ENCODE results near the gene EBF3. TPM values are rescaled to one million over a fixed set of nuclear protein-coding genes. Genes with fewer than 3 reads are reported as not detected.

The EBF3 gene
- total RNA-seq, 2 experiments from 2014 or later, result not detected

- POLR2A ChIA-PET, result no interaction called here
- CTCF ChIA-PET, result no interaction called here
These were observed 29.7 kb downstream of the EBF3 start for GRCh38 chr10:129934196-129934925.

DNA sequence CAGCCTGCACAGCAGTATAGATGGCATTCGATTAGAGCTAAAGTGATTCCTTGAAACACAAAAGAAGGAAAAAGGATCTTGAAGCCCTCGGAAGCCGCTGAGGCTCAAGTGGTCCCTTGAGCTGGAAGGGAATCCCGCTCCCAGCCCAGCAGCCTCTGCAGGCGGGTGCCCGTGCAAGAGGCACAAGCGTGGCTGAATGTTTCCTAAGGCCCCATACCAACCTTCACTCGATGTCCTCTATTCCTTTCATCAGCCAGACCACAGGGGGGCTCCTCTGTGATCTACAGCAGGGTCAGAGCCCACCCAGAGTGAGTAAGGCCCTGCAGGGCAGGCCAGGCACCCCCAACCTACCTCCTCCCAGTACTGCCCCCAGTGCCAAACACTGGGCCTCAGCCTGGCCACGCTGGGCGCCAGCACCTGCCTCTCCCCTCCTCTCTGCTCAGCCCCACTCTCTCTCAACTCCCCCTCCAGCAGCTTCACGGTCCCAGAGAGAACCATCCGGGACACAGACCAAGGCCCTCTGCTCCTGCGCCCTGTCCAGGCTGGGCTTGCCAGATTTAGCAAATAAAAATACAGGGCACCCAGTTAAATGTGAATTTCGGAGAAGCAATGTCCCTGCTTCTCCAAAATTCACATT lies 30.5 kb downstream of the EBF3 start:
- Mint-ChIP-seq H3K27me3 (no peaks in the 10 kb centered on the region), H3K4me1 (ENCODE audit: low read depth) (no peaks in the 10 kb centered on the region), H3K9me3 (no peaks in the 10 kb centered on the region), H3K36me3 (ENCODE audit: low read depth) (no peaks in the 10 kb centered on the region), H3K27ac (no peak overlapping the region), H3K4me3 (no peak overlapping the region)
- intact Hi-C loops (cut with DNase I, micrococcal nuclease), result no loop called here
- Histone ChIP-seq H3K27me3 (ENCODE audit: control insufficient read depth in 1 of 2, insufficient read depth in 2 of 2, low read length in 2 of 2) (peaks cover 0 to 4% of the 10 kb centered on the region in 2 experiments), H3K36me3 (ENCODE audit: insufficient read depth, low read length) (no peaks in the 10 kb centered on the region), H3K9me3 (ENCODE audit: control insufficient read depth in 1 of 2, insufficient read depth in 1 of 2, low read length in 2 of 2) (no peaks in the 10 kb centered on the region), H3K27ac (ENCODE audit: low read depth in 1 of 2, low read length in 2 of 2) (no peak overlapping the region), H3K4me3 (ENCODE audit: low read length) (no peak overlapping the region), H3K4me1 (ENCODE audit: insufficient read depth, low read length) (no peaks in the 10 kb centered on the region)
- POLR2A ChIA-PET, result no interaction called here
- TF ChIP-seq, protein P1, sequence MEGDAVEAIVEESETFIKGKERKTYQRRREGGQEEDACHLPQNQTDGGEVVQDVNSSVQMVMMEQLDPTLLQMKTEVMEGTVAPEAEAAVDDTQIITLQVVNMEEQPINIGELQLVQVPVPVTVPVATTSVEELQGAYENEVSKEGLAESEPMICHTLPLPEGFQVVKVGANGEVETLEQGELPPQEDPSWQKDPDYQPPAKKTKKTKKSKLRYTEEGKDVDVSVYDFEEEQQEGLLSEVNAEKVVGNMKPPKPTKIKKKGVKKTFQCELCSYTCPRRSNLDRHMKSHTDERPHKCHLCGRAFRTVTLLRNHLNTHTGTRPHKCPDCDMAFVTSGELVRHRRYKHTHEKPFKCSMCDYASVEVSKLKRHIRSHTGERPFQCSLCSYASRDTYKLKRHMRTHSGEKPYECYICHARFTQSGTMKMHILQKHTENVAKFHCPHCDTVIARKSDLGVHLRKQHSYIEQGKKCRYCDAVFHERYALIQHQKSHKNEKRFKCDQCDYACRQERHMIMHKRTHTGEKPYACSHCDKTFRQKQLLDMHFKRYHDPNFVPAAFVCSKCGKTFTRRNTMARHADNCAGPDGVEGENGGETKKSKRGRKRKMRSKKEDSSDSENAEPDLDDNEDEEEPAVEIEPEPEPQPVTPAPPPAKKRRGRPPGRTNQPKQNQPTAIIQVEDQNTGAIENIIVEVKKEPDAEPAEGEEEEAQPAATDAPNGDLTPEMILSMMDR (IDR thresholded peaks at IDR 0.05), result no peak
- DNase-seq (no peak), ATAC-seq (ENCODE audit: poor library complexity) (no peak)
- CTCF ChIA-PET, result no interaction called here

More at GRCh38 chr10:129934196-129934925, 29.7 kb downstream of the EBF3 start:
- H3K9me3 ChIP-seq (ENCODE audit: control insufficient read depth in 1 of 2, insufficient read depth in 1 of 2, low read length in 2 of 2), result no peaks in the 10 kb centered on the region
- Mint-ChIP-seq H3K9me3 (no peaks in the 10 kb centered on the region), H3K27me3 (no peaks in the 10 kb centered on the region), H3K36me3 (ENCODE audit: low read depth) (no peaks in the 10 kb centered on the region), H3K4me1 (ENCODE audit: low read depth) (no peaks in the 10 kb centered on the region), H3K4me3 (no peak overlapping the region), H3K27ac (no peak overlapping the region)
- DNase-seq, result no peak
- peaks cover 0 to 5% of the 10 kb centered on the region in 2 experiments for H3K27me3 ChIP-seq (ENCODE audit: control insufficient read depth in 1 of 2, insufficient read depth in 2 of 2, low read length in 2 of 2)
- no peak for ATAC-seq (ENCODE audit: poor library complexity)
- no peaks in the 10 kb centered on the region for H3K36me3 ChIP-seq (ENCODE audit: insufficient read depth, low read length)
- H3K27ac ChIP-seq (ENCODE audit: low read depth in 1 of 2, low read length in 2 of 2), result no peak overlapping the region
- no peaks in the 10 kb centered on the region for H3K4me1 ChIP-seq (ENCODE audit: insufficient read depth, low read length)
- no peak overlapping the region for H3K4me3 ChIP-seq (ENCODE audit: low read length)
- intact Hi-C loops (cut with DNase I, micrococcal nuclease), result no loop called here
- TF ChIP-seq, protein P1 (IDR thresholded peaks at IDR 0.05), result no peak

DNA sequence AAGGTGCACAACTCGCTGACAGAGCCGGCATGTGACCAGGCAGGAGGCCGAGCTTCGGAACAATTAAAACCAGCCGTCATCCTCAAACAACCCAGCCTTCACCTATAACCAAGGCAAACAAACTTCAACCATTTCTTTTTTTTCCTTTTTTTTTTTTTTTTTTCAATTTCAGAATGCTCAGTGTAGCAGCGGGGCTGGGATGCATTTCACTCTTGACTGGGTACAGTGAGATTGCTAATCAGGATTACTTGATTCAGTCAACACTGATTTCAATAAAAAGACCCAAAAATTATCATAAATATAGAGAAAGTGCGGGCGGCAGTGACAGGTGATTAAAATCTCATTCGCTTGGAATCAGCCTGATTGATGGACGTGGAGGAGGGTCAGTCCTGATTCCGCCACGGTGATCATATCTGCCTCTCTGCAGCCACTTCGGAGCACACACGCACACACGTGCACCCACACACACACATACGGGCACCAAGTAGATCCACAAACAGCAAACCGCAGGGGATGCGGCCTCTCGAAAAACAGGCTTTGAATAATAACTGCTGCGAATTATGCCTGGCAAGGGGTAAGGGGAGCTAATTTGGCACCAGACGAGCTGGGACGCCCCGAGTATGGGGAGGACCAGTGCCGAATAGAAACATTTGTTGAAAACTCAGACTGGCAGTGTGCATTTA lies 31.2 kb downstream of the EBF3 start:
- TF ChIP-seq, protein P1 (IDR thresholded peaks at IDR 0.05), result no peak
- Histone ChIP-seq H3K27ac (ENCODE audit: low read depth in 1 of 2, low read length in 2 of 2) (no peak overlapping the region), H3K36me3 (ENCODE audit: insufficient read depth, low read length) (no peaks in the 10 kb centered on the region), H3K4me1 (ENCODE audit: insufficient read depth, low read length) (no peaks in the 10 kb centered on the region), H3K4me3 (ENCODE audit: low read length) (no peak overlapping the region), H3K9me3 (ENCODE audit: control insufficient read depth in 1 of 2, insufficient read depth in 1 of 2, low read length in 2 of 2) (no peaks in the 10 kb centered on the region), H3K27me3 (ENCODE audit: control insufficient read depth in 1 of 2, insufficient read depth in 2 of 2, low read length in 2 of 2) (no peaks in the 10 kb centered on the region)
- H3K27me3 Mint-ChIP-seq, result no peaks in the 10 kb centered on the region
- no peaks in the 10 kb centered on the region for H3K36me3 Mint-ChIP-seq (ENCODE audit: low read depth)
- H3K9me3 Mint-ChIP-seq, result no peaks in the 10 kb centered on the region
- CTCF ChIA-PET, result no interaction called here
- no peak overlapping the region for H3K27ac Mint-ChIP-seq
- ATAC-seq (ENCODE audit: poor library complexity) (no peak), DNase-seq (no peak)
- H3K4me1 Mint-ChIP-seq (ENCODE audit: low read depth), result no peaks in the 10 kb centered on the region
- POLR2A ChIA-PET, result no interaction called here
- H3K4me3 Mint-ChIP-seq, result no peak overlapping the region
- intact Hi-C loops (cut with DNase I, micrococcal nuclease), result no loop called here
